HepG2 (cell line): ENCODE measurements around the gene C5. TPM values are rescaled to one million over a fixed set of nuclear protein-coding genes. Genes with fewer than 3 reads are reported as not detected.

Experiments used
- ATAC-seq: fragments of 200-7000 bp; cut with Tn5 transposase; 3 replicates; pipeline ENCODE4 v1.9.1; 2020; ENCODE audit warnings: mild to moderate bottlenecking, moderate library complexity
- BruUV-seq: library from RNA; stranded (reverse); fragments of 400-500 nt; replicated peaks from 2 replicates; lab custom pipeline; 2021; lab: Mats Ljungman, UMichigan
- CTCF ChIA-PET: fragments of 300-600 bp; formaldehyde crosslinking; extraction: SDS; loops from one replicate; lab custom pipeline; 2021; ENCODE audit warnings: low total read pairs, inconsistent platforms, low intra/inter-chr PET ratio; lab: Yijun Ruan, JAX
- POLR2A ChIA-PET: fragments of 350-600 bp; sonication (Branson Sonifier 250); formaldehyde crosslinking; loops from one replicate; lab custom pipeline; 2020; ENCODE audit warnings: antibody characterized with exemption, inconsistent platforms; lab: Yijun Ruan, JAX
- DNase-seq: peaks from one replicate; pipeline ENCODE4 v3.0.0-alpha.2; 2015; ENCODE audit warnings: low spot score
- FAIRE-seq: peaks from 3 replicates; lab custom pipeline; 2011; peaks lifted over from hg19 to GRCh38; lab: Jason Lieb, UNC
- H2AFZ ChIP-seq: one replicate; pipeline ENCODE4 v1.6.1; 2011; ENCODE audit warnings: low read length, inconsistent platforms
- H3K27ac ChIP-seq: fragments of 300-600 bp; 3 replicates; pipeline ENCODE4 v1.8.0; 2011; ENCODE audit warnings: mixed run types, mild to moderate bottlenecking, mixed read lengths, low read length, inconsistent platforms; ENCODE audit not compliant: insufficient read depth; ENCODE audit errors: extremely low read length
- H3K27me3 ChIP-seq, 2 experiments: fragments of 200-600 bp in 1 of 2; 2 replicates in 1 of 2; 3 replicates in 1 of 2; pipeline versions ENCODE4 v1.6.0 to v1.8.0; 2011; ENCODE audit warnings: low read length in 2 of 2, mild to moderate bottlenecking in 2 of 2, moderate library complexity in 2 of 2, inconsistent platforms in 1 of 2; ENCODE audit not compliant: insufficient read depth in 2 of 2, control insufficient read depth in 1 of 2
- H3K36me3 ChIP-seq, 2 experiments: fragments of 200-600 bp in 1 of 2; replicated peaks in 1 of 2; 2 replicates in 1 of 2; 3 replicates in 1 of 2; pipeline versions ENCODE4 v1.5.1 to v1.8.0; 2011; ENCODE audit warnings: low read length in 2 of 2, inconsistent platforms in 1 of 2; ENCODE audit not compliant: insufficient read depth in 2 of 2, control insufficient read depth in 1 of 2
- H3K4me1 ChIP-seq: 2 replicates; pipeline ENCODE4 v1.5.1; 2012; ENCODE audit warnings: low read length, inconsistent platforms; ENCODE audit not compliant: insufficient read depth
- H3K4me2 ChIP-seq: 2 replicates; pipeline ENCODE4 v1.6.0; 2011; ENCODE audit warnings: low read depth, low read length, inconsistent platforms
- H3K4me3 ChIP-seq, 3 experiments: fragments of 200-600 bp in 1 of 3; sonication (generic), shearing (Covaris generic) in 1 of 3; replicated peaks in 1 of 3; 2 replicates each; pipeline ENCODE4 v1.5.1; 2011 to 2016; ENCODE audit warnings: low read length in 3 of 3, inconsistent platforms in 2 of 3, low read depth in 2 of 3, mild to moderate bottlenecking in 2 of 3, control low read depth in 1 of 3, mixed read lengths in 1 of 3; ENCODE audit not compliant: insufficient read depth in 1 of 3
- H3K79me2 ChIP-seq: one replicate; pipeline ENCODE4 v1.6.1; 2011; ENCODE audit warnings: low read length, inconsistent platforms; ENCODE audit not compliant: insufficient read depth
- H3K9ac ChIP-seq: 2 replicates; pipeline ENCODE4 v1.6.0; 2011; ENCODE audit warnings: mild to moderate bottlenecking, low read depth, low read length, inconsistent platforms; ENCODE audit not compliant: insufficient read depth
- H3K9me3 ChIP-seq: 2 replicates; pipeline ENCODE4 v1.5.1; 2012; ENCODE audit warnings: mild to moderate bottlenecking, low read length
- H4K20me1 ChIP-seq: 2 replicates; pipeline ENCODE4 v1.6.0; 2011; ENCODE audit warnings: inconsistent platforms, mild to moderate bottlenecking, low read length, moderate library complexity; ENCODE audit not compliant: insufficient read depth
- GATAD1 ChIP-seq: IDR thresholded peaks from 2 replicates; pipeline ENCODE4 v1.6.1; 2016; ENCODE audit warnings: missing genetic modification reagents, missing compliant biosample characterization
- SIN3A ChIP-seq: IDR thresholded peaks from 2 replicates; pipeline ENCODE4 v1.6.1; 2011; ENCODE audit warnings: low read depth, mild to moderate bottlenecking, control low read depth, low read length, borderline replicate concordance
- ZFP62 ChIP-seq: sonication (generic); formaldehyde crosslinking; IDR thresholded peaks from 2 replicates; pipeline ENCODE4 v1.4.0; 2020; ENCODE audit warnings: missing genetic modification reagents
- ZKSCAN5 ChIP-seq: sonication (generic); formaldehyde crosslinking; IDR thresholded peaks from 2 replicates; pipeline ENCODE4 v1.5.1; 2020; ENCODE audit warnings: mild to moderate bottlenecking, missing genetic modification reagents
- ZNF253 ChIP-seq: sonication (generic); formaldehyde crosslinking; IDR thresholded peaks from 2 replicates; pipeline ENCODE4 v1.8.0; 2022; ENCODE audit warnings: mild to moderate bottlenecking, missing genetic modification reagents, borderline replicate concordance
- ZNF33A ChIP-seq: sonication (generic); formaldehyde crosslinking; IDR thresholded peaks from 2 replicates; pipeline ENCODE4 v1.5.1; 2020; ENCODE audit warnings: missing genetic modification reagents, mild to moderate bottlenecking, moderate library complexity, borderline replicate concordance
- ZNF839 ChIP-seq: sonication (generic); formaldehyde crosslinking; IDR thresholded peaks from 2 replicates; pipeline ENCODE4 v1.4.0; 2020; ENCODE audit warnings: missing genetic modification reagents, mild to moderate bottlenecking, borderline replicate concordance
- WGBS: methylation state at CpG from one replicate; pipeline ENCODE4 v1.1.6; 2017; ENCODE audit warnings: low lambda C conversion rate; 5-methylcytosine and 5-hydroxymethylcytosine counted together
- in situ Hi-C: cut with HindIII; loops from 2 replicates; pipeline ENCODE4 v1.10.0; 2017; ENCODE audit warnings: low pct_unique_long_range_greater_than_20kb; ENCODE audit not compliant: extremely low pct_ligation_motif_present
- intact Hi-C: fragments of 100-400 bp; cut with micrococcal nuclease; formaldehyde crosslinking; loops from one replicate; pipeline ENCODE4 v1.10.0; 2022; ENCODE audit not compliant: unreplicated experiment
- polyA plus RNA-seq, 8 experiments: library from polyadenylated mRNA; depleted of rRNA in 3 of 8; stranded (reverse) in 7 of 8; unstranded in 1 of 8; fragments of >200 nt; fragmentation: Illumina TruSeq in 4 of 8; extraction: Trizol in 4 of 8; gene quantifications; 2 replicates each; pipeline versions ENCODE4 v1.2.1 to v1.2.3, GENCODE V29; 2011 to 2016; ENCODE audit warnings: low read depth in 4 of 8, missing spikeins in 1 of 8, mixed read lengths in 1 of 8; ENCODE audit not compliant: insufficient read depth in 1 of 8
- total RNA-seq, 5 experiments: library from RNA; depleted of rRNA; stranded (reverse); fragments of >200 nt; fragmentation: Illumina TruSeq; extraction: Trizol; gene quantifications; 2 replicates each; pipeline ENCODE4 v1.2.3, GENCODE V29; 2016; ENCODE audit warnings: low read depth in 1 of 5
- TF ChIP-seq, protein P1 (sequence below): IDR thresholded peaks from 2 replicates; pipeline ENCODE4 v1.4.0; 2020; ENCODE audit warnings: mild to moderate bottlenecking, missing genetic modification reagents
- TF ChIP-seq, protein P2 (sequence below): sonication (generic); formaldehyde crosslinking; IDR thresholded peaks from 2 replicates; pipeline ENCODE4 v1.4.0; 2020; ENCODE audit warnings: missing genetic modification reagents
- TF ChIP-seq, protein P3 (sequence below), 2 experiments: sonication (generic) in 1 of 2; formaldehyde crosslinking in 1 of 2; IDR thresholded peaks; 2 replicates each; pipeline versions ENCODE4 v1.4.0 to v1.6.1; 2016 to 2020; ENCODE audit warnings: borderline replicate concordance in 1 of 2, low read depth in 1 of 2, mild to moderate bottlenecking in 1 of 2, missing genetic modification reagents in 1 of 2

Gene C5
- total and polyA plus RNA-seq, 2 of the 13 experiments (the other 11 are each of a cell fraction or from before 2014, with no cell fraction given): 57.6 to 192 TPM

DNA sequence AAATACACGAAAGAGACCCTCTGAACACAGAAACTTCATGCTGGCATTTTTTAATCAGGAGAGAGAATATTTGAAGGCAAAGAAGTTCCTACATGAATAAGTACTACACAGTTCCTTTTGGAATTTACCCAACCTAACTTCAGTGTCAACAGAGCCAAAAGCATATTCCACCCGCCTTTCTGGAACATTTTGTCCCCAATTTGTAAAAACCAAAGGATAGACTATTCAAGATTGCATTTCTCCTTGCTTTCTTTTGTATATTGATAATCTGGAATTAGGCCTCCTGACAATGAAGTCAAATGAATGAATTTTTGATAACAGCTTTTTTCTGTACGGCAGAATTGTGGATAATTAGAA, 84.1 kb downstream of the C5 start:
- H3K27me3 ChIP-seq: no peaks in the 10 kb centered on the region
- no peak overlapping the region for H3K4me3 ChIP-seq
- ATAC-seq: no peak
- H3K9me3 ChIP-seq: no peaks in the 10 kb centered on the region
- POLR2A ChIA-PET: no interaction called here
- H4K20me1 ChIP-seq: no peaks in the 10 kb centered on the region
- CTCF ChIA-PET: no interaction called here
- no TSS peak for BruUV-seq
- no peak overlapping the region for H3K4me2 ChIP-seq
- in situ Hi-C loops (no loop called here), intact Hi-C loops (no loop called here)
- H3K79me2 ChIP-seq: no peaks in the 10 kb centered on the region
- no peak for FAIRE-seq
- no peak overlapping the region for H3K9ac ChIP-seq
- H3K4me1 ChIP-seq: peaks cover 13% of the 10 kb centered on the region
- peaks cover 12 to 57% of the 10 kb centered on the region in 2 experiments for H3K36me3 ChIP-seq
- no peak overlapping the region for H2AFZ ChIP-seq
- DNase-seq: no peak
- 98% methylated on average over 3 of the region's 3 CpGs for WGBS
- H3K27ac ChIP-seq: no peak overlapping the region
- TF ChIP-seq, protein P1, sequence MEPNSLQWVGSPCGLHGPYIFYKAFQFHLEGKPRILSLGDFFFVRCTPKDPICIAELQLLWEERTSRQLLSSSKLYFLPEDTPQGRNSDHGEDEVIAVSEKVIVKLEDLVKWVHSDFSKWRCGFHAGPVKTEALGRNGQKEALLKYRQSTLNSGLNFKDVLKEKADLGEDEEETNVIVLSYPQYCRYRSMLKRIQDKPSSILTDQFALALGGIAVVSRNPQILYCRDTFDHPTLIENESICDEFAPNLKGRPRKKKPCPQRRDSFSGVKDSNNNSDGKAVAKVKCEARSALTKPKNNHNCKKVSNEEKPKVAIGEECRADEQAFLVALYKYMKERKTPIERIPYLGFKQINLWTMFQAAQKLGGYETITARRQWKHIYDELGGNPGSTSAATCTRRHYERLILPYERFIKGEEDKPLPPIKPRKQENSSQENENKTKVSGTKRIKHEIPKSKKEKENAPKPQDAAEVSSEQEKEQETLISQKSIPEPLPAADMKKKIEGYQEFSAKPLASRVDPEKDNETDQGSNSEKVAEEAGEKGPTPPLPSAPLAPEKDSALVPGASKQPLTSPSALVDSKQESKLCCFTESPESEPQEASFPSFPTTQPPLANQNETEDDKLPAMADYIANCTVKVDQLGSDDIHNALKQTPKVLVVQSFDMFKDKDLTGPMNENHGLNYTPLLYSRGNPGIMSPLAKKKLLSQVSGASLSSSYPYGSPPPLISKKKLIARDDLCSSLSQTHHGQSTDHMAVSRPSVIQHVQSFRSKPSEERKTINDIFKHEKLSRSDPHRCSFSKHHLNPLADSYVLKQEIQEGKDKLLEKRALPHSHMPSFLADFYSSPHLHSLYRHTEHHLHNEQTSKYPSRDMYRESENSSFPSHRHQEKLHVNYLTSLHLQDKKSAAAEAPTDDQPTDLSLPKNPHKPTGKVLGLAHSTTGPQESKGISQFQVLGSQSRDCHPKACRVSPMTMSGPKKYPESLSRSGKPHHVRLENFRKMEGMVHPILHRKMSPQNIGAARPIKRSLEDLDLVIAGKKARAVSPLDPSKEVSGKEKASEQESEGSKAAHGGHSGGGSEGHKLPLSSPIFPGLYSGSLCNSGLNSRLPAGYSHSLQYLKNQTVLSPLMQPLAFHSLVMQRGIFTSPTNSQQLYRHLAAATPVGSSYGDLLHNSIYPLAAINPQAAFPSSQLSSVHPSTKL: no peak
- no peak for TF ChIP-seq GATAD1
- TF ChIP-seq, protein P2, sequence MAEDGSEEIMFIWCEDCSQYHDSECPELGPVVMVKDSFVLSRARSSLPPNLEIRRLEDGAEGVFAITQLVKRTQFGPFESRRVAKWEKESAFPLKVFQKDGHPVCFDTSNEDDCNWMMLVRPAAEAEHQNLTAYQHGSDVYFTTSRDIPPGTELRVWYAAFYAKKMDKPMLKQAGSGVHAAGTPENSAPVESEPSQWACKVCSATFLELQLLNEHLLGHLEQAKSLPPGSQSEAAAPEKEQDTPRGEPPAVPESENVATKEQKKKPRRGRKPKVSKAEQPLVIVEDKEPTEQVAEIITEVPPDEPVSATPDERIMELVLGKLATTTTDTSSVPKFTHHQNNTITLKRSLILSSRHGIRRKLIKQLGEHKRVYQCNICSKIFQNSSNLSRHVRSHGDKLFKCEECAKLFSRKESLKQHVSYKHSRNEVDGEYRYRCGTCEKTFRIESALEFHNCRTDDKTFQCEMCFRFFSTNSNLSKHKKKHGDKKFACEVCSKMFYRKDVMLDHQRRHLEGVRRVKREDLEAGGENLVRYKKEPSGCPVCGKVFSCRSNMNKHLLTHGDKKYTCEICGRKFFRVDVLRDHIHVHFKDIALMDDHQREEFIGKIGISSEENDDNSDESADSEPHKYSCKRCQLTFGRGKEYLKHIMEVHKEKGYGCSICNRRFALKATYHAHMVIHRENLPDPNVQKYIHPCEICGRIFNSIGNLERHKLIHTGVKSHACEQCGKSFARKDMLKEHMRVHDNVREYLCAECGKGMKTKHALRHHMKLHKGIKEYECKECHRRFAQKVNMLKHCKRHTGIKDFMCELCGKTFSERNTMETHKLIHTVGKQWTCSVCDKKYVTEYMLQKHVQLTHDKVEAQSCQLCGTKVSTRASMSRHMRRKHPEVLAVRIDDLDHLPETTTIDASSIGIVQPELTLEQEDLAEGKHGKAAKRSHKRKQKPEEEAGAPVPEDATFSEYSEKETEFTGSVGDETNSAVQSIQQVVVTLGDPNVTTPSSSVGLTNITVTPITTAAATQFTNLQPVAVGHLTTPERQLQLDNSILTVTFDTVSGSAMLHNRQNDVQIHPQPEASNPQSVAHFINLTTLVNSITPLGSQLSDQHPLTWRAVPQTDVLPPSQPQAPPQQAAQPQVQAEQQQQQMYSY: no peak
- no peak for TF ChIP-seq ZFP62 (CRISPR knock-in tag)
- TF ChIP-seq SIN3A: no peak
- TF ChIP-seq ZKSCAN5 (CRISPR knock-in tag): no peak
- TF ChIP-seq ZNF839 (CRISPR knock-in tag): no peak
- no peak for TF ChIP-seq ZNF33A
- TF ChIP-seq, protein P3, sequence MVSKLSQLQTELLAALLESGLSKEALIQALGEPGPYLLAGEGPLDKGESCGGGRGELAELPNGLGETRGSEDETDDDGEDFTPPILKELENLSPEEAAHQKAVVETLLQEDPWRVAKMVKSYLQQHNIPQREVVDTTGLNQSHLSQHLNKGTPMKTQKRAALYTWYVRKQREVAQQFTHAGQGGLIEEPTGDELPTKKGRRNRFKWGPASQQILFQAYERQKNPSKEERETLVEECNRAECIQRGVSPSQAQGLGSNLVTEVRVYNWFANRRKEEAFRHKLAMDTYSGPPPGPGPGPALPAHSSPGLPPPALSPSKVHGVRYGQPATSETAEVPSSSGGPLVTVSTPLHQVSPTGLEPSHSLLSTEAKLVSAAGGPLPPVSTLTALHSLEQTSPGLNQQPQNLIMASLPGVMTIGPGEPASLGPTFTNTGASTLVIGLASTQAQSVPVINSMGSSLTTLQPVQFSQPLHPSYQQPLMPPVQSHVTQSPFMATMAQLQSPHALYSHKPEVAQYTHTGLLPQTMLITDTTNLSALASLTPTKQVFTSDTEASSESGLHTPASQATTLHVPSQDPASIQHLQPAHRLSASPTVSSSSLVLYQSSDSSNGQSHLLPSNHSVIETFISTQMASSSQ (IDR thresholded peaks at IDR 0.05; ENCODE audit: low read depth): no peak
- TF ChIP-seq, protein P3 (CRISPR knock-in tag; IDR thresholded peaks at IDR 0.05; ENCODE audit: borderline replicate concordance): no peak
- TF ChIP-seq ZNF253: no peak
